GM21528 (cell line): Measurements from ENCODE around the gene DSE.

Experiments used
- ATAC-seq: cut with Tn5 transposase; IDR thresholded peaks from one replicate; pipeline ENCODE4 v1.9.1; 2021; ENCODE audit warnings: mild to moderate bottlenecking, moderate library complexity; ENCODE audit not compliant: unreplicated experiment, low FRiP score

Gene DSE

DNA sequence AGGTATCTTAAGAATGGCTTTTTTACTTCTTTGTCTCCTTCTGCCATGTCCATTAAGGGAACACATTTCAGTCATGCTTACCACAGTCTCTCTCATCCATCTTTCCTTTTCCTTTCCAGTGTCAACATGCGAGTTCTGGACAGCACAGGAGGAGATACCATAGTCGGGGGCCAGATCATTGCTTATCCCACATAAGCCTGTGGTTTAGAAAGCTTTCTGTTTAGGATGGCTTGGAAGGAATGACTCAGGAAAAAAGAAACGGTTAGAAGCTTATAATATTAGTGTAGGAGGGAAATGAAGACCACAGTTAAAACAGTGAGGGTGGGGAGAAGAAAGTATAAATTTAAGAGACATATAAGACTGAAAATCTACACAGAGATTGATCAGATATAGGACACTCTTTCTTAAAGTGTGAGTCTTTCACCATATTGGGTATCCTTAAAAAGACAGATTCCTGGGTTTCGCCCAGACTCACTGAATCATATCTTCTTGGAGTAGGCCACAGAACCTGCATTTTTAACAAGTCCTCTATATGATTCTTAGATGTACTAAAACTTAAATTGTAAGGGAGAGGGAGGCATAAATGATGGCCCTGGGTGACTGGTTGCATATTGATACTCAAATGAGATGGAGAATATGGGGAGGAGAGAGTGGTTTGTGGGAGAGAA, 36.1 kb downstream of the DSE start:
- no peak for ATAC-seq

DNA sequence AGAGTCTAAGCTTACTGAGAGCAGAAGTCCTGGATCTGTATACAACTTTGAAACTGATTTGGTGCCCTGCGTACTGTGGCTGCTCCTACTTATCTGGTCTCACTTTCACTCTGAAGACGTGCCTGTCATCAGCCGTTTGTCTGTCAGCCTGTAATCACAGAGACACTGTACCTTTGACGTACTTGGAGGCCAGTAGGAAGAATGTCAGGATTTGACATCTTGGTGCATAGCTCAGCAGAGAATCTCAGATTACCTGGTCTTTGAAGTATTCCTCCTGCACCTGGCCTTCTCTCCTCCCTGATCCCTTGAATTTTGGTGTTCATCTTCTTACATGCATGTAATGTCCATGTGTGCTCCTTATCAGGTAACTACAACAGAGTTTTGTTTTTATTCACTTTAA, 37.7 kb downstream of the DSE start:
- ATAC-seq: peak; percentile 25

DNA sequence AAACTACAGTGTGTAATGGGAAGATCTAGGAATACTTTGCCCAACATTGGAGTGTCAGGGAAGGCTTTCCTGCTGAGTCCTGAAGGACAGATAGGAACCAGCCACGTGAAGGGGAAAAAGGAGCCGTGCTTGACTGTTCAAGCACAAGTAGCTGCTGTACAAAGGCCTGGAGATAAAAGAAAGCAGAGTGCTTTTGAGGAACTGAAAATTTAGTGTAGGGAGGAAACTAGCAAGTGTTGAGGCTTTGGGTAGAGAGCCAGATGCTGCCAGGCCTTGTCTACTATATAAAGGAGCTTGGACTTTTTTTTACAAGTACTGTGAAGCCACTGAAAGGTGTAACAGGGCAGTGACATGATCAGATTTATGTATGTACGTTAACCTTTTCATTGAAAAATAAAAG, 39.0 kb downstream of the DSE start:
- peak; percentile 82 for ATAC-seq

DNA sequence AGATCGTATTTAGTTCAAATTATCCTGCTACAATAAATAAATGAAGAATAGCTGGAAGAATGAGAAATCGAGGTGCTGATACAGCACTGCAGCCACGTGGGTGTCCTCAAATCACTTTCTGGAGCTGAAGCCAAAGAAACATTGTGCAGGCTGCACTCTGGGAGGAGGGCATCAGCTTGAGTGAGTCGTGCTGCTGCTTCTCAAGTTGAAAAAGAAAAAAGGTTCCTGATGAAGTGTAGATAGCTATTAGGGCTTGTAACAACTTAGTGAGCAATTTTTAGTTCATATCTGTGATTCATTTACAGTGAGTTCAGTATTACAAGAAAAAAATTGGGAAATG, 40.5 kb downstream of the DSE start:
- no peak for ATAC-seq

DNA sequence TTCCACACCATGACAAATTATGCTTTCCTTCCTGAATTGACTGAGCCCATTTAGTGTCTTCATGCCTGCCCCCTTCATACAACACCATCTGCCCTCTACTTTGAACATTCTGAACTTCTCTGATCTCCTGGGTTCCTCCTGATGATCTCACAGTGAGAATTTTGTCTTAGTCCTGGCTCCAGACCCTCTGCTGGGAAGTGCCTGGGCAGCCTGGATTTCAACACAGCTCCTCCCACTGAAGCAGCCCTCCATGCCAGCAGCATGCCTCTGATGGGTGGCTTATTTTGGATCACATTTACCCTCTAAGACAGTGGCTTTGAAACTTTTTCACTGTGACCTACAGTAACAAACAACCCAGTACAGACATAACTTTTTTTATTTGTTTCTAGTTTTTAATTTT, 41.5 kb downstream of the DSE start:
- ATAC-seq: no peak

DNA sequence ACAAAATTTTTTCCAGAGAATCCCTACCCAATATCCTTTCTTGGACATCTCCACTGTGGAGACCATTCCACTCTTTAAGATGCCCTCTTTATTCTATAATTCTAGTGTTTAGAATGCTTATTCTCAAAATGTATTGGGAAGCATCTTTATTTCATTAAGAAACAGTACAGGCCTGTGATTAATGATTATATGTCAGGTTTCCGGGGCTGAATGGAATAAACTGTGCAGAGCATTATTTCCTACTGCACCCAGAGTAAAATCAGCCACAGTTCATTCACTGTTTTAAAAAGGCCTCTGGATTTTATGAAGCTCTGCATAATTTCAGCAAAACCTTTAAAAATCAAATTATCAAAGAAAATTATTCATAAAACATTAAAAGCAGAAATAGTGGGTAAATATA, 42.6 kb downstream of the DSE start:
- no peak for ATAC-seq

DNA sequence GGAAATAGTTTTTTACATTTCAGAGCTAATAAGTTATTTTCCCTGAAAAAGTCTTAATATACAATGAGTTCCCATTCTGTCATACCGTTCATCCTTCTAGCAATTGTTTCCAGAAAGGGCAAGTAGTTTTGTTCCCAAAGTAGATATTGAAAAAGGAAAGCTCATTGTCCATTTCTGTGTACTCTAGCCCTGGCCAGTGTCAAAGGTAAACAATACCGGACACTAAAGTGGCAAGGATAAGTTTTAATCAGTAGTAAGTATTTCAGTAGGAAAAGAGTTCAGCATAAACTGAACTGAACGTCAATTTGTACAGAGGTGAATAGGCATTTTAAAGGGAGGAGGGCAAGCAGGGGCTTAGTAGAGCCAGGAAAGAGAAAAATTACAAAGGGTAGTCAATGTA, 46.9 kb downstream of the DSE start:
- ATAC-seq: no peak

DNA sequence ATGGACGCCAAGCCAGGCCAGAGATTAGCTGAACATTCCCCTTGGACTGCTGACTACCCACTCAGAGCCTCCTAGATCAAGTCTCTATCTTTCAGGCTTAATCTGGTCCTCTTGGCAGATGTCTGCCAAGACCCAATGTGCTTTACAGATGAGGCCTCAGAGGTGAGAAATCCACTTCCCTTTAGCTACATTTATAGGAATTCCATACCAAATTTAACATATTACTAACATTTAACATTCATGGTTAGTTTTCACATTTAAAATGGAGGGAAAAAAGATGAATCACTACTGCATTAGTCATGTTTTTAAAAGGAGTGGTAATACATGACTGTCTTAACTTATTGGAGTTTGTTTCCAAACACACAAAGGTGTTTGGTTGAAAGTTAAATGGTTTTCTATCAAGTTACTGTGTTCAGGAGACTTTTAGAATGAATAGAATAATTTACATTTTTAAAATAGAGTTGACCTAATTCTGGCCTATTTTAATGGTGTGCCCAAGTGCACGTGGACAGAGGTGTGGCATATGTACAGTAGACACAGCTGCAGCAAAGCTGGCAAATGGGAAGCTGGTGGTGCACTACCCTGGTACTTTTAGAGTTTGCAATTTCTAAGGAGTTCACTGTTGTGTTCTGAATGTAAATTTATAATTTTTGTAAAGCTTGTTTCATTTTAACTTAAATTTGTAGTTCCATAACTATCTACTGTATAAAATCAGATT, 48.5 kb downstream of the DSE start:
- ATAC-seq: no peak

DNA sequence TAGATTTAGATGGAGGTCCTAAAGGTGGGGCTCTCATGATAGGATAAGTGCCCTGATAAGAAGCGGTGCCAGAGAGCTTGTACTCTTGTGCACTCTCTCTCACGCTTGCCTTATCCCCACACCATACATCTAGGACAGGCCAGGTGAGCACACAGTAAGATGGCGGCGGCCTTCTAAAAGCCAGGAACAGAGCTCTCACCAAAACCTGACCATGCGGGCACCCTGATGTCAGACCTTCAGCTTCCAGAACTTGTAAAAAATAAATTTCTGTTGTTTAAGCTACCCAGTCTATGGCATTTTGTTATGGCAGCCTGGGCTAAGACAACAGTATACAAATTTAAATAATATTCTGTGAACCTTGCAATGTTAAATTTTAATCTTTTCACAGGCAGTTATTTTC, 49.6 kb downstream of the DSE start:
- no peak for ATAC-seq

DNA sequence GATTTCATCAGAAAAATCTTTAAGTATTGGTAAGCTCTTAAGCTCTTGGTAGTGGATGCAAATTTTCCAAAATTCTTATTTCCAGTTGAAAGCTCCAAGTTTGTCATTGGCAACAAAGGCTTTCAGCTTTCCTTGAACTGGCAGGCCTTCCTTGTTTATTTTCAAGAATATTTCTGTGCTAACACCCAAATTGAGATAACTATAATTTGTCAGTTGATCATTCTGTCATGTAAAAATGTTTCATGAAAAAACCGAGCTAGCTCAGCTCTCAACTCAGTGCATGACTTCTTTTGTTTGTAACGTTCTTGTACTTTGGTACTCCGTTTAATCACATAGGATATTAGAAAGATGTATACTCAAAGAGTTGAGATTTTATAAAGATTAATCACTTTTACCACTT, 51.5 kb downstream of the DSE start:
- no peak for ATAC-seq

DNA sequence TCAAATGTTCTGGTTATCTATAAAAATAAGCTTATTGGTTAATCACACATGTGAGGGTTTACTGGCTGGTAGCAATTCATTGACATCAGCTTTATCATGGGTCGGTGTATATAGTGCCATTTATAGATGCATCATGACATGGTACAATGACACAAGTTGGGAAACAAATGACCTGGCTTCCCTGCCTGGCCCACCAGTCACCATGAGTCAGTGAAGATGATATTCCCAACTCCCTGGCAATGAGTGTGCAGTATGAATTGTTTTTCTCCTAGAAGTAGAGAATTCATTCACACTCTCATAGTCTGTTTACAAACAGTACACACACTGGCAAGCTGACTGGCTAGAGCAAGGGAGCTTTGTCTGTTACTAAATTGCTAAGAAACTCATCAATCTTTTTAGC, 53.3 kb downstream of the DSE start:
- ATAC-seq: no peak

DNA sequence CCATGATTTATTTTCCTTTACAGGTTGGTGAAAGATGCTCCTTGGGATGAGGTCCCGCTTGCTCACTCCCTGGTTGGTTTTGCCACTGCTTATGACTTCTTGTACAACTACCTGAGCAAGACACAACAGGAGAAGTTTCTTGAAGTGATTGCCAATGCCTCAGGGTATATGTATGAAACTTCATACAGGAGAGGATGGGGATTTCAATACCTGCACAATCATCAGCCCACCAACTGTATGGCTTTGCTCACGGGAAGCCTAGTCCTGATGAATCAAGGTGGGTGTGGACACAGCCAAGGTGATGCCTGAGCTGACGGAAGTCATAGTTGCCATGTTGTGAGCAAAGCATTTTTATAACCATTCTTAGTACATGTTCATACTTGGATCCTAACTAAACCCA, 55.8 kb downstream of the DSE start:
- ATAC-seq: no peak

DNA sequence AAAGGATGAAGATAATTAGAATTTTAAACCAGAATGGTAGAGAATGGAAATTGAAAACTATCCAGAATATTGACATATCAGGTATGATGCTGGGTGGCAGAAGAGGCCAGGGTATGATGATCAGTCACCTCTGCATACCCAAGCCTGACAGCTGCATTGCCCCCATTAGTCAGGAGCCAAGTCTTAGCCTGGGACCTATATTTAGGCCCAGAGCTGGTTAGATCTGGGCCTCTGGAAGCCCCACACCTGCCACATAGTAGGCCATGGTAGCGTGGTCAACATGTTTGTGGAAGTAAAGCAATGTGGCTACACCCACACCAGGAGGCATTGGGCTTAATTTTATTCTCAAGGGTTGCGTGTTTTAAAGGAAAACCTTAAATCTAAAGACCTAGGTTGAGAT, 58.4 kb downstream of the DSE start:
- no peak for ATAC-seq

DNA sequence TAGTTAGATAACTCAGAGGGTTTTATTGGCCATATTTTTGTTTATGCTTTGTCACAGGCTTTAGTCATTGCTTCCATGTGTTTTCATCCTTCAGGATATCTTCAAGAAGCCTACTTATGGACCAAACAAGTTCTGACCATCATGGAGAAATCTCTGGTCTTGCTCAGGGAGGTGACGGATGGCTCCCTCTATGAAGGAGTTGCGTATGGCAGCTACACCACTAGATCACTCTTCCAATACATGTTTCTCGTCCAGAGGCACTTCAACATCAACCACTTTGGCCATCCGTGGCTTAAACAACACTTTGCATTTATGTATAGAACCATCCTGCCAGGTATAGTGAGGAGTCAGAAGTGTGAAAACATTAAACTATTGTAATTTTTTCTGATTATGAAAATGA, 60.1 kb downstream of the DSE start:
- no peak for ATAC-seq

DNA sequence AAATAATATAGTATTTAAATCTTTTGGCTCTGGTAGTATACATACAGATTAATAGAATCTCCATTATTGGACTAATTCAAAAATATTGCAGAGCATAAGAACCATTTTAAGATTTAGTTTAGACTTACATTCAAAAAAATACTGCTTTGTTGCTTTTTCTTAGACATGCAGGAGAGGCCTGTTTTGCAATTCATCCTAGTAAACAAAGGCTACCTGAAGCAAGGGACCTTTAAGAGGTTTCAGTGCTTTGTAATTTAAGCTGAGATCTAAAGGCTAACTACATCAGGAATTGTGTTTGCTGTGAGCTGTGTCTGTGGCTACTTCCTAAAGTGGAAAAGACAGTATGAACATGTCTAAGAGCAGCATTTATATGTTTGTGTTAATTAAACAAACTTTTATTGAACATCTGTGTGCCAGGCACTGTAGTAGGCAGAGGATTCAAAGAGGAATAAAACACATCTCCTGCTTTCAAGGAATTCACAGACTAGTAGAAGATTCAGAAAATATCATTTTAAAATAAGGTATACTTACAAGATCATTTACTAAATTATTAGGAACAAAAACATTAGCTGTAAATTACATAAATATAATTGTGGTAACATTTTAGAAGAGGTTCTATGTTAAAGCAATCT, 61.3 kb downstream of the DSE start:
- no peak for ATAC-seq

DNA sequence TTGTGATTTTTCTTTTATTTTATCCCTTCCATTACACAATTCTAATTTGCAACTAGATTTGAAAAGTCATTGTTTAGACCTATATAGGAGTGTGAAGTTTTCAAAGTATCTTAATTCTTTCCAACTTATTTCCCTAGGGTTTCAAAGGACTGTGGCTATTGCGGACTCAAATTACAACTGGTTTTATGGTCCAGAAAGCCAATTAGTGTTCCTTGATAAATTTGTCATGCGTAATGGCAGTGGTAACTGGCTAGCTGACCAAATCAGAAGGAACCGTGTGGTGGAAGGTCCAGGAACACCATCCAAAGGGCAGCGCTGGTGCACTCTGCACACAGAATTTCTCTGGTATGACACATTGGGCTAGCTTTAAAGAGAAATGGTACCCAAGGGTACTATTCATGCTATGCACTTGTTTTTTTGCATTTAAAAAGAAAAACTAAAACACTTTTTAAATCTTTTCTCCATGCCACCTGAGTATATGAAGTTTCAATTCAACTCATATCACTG, 62.5 kb downstream of the DSE start:
- ATAC-seq: no peak

DNA sequence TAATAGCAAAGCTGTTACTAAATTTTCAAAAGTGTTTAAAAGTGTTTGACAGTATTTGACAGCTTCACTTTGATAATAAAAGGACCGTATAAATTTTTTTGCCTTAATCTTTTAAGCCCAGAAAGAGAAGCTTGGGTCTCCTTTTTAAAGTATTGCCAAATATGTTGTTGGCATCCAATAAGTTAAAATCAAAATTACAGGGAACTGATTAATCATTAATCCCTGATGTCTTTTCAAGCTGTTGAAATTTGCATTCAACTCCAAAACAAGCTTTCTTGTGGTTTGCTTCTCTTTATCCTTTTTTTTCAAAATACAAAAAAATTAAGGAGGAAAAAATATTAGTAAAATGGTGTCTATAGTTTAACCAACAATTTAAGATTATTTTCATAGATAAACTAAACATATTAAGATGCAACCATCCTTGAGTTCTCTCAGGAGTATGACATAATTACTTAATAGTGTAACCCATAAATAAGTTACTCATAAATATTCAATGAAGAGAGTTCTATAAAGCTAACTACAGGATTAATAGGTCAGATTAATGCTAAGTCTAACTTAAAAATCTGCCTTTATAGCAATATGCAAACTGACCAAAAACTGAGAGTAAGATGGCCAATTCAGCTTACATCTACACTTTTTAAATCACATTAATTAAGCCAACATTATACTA, 63.4 kb downstream of the DSE start:
- ATAC-seq: no peak

DNA sequence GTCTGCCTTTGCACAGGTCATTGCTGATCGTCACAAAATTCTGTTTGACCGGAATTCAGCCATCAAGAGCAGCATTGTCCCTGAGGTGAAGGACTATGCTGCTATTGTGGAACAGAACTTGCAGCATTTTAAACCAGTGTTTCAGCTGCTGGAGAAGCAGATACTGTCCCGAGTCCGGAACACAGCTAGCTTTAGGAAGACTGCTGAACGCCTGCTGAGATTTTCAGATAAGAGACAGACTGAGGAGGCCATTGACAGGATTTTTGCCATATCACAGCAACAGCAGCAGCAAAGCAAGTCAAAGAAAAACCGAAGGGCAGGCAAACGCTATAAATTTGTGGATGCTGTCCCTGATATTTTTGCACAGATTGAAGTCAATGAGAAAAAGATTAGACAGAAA, 65.8 kb downstream of the DSE start:
- no peak for ATAC-seq

DNA sequence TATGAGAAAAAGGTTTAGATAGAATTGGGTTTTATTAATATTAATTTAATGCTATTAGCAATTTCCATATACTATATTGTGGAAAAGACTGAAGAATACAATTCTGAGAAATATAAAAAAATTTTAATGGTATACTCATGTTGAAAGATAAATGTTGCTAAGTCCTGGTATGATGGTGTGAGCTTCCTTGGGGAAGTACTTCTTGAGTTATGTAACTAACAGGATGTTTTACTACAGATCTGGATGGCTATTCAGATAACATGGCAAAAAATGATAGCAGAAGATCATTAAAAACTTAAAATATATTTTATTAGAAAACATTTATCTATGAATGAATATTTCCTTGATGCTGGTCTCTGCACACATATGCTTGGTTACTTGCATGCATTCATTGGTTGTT, 66.9 kb downstream of the DSE start:
- ATAC-seq: no peak

DNA sequence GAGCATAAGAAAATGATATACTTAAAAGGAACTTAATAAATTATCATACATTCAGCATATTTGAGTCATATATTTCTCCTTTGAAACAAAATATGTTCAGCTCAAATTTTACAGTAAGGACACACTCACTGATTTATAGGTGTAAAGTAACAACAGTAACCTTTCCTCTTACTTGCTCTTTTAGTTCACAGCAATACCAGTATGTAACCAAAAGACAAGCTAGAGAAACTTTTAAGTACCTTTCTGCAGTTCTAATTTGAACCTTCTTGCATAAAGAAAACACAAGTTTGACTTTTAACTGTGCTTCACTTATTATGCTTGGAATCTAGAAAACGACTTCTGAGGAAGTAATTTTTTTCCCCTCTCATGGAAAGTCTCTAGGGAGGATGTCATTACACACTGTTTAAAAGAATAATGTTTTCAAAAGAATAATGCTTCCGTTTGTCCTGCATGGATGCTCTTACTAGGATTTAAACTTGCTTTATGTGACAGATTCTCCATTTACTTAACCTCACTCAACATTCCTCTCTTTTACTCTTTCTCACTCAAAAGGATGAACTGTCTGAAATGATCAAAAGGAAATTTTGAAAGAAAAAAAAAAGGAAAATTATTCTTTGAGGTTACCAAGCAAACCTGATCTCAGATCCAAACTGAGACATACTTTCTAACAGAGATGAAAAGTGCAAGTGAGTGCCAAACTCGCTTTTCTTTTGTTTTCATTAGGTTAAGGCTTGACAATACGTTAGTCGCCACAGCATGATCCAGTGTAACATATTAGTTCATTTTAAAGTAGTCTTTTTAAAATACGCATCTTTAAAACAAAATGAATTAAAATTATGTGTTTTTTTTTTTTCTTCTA, 68.1 kb downstream of the DSE start:
- no peak for ATAC-seq
